Keratinocyte (primary cell): ENCODE results near the gene ANKS1B.
"Not testable (repeated sequence)": the region's sequence is repeated elsewhere in the genome, so short reads cannot be mapped to it uniquely, and the experiment has no call there.

Experiments
- CTCF ChIP-seq, 3 experiments: IDR thresholded peaks in 1 of 3; conservative IDR thresholded peaks in 1 of 3; optimal IDR thresholded peaks in 1 of 3; 2 replicates in 2 of 3; 3 replicates in 1 of 3; pipeline versions ENCODE3 to v1.5.1; 2011; ENCODE audit warnings: low read length in 3 of 3, mild to moderate bottlenecking in 3 of 3, moderate library complexity in 2 of 3, control low read depth in 1 of 3, inconsistent platforms in 1 of 3; ENCODE audit not compliant: insufficient read depth in 2 of 3; ENCODE audit errors: extremely low read depth in 1 of 3
- EZH2 ChIP-seq: IDR thresholded peaks from one replicate; pipeline ENCODE4 v1.6.1; 2012; ENCODE audit warnings: inconsistent platforms, mild to moderate bottlenecking, low read length, moderate library complexity

DNA sequence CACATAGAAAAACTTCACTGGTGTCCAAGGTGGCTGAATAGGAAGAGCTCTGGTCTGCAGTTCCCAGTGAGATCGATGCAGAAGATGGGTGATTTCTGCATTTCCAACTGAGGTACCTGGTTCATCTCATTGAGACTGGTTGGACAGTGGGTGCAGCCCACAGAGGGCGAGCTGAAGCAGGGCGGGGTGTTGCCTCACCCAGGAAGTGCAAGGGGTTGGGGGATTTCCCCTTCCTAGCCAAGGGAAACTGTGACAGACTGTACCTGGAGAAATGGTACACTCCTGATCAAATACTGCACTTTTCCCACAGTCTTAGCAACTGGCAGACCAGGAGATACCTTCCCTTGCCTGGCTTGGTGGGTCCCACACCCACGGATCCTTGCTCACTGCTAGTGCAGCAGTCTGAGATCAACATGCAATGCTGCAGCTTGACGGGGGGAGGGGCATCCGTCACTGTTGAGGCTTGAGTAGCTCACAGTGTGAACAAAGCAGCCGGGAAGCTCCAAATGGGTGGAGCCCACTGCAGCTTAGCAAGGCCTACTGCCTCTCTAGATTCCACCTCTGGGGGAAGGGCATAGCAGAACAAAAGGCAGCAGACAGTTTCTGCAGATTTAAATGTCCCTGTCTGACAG is 746.7 kb downstream of the ANKS1B start:
- TF ChIP-seq CTCF (optimal IDR thresholded peaks at IDR 0.05 in 1 of 3, IDR thresholded peaks at IDR 0.05 in 1 of 3, conservative IDR thresholded peaks at IDR 0.05 in 1 of 3; ENCODE audit: extremely low read depth in 1 of 3, insufficient read depth in 2 of 3, low read length in 3 of 3); EZH2: not testable (repeated sequence)
